HepG2 (cell line): Measurements from ENCODE around the gene SLC43A1. TPM values are rescaled to one million over a fixed set of nuclear protein-coding genes. Genes with fewer than 3 reads are reported as not detected.

Source experiments
- ELF1 ChIP-seq: sonication (generic); formaldehyde crosslinking; IDR thresholded peaks from 2 replicates; pipeline ENCODE4 v1.4.0; 2020; ENCODE audit warnings: missing genetic modification reagents
- FOXA3 ChIP-seq: IDR thresholded peaks from 2 replicates; pipeline ENCODE4 v1.6.1; 2016; ENCODE audit warnings: missing genetic modification reagents, missing compliant biosample characterization
- GABPA ChIP-seq, 2 experiments: IDR thresholded peaks; 2 replicates each; pipeline ENCODE4 v1.6.1; 2011 to 2016; ENCODE audit warnings: low read depth in 2 of 2, low read length in 1 of 2, missing biosample characterization in 1 of 2, missing genetic modification characterization in 1 of 2
- HOXA5 ChIP-seq: sonication (generic); formaldehyde crosslinking; IDR thresholded peaks from 2 replicates; pipeline ENCODE4 v1.4.0; 2020; ENCODE audit warnings: missing genetic modification reagents
- RBM22 ChIP-seq: fragments of 200-400 bp; formaldehyde crosslinking; optimal IDR thresholded peaks from 2 replicates; pipeline ENCODE3; 2017; ENCODE audit warnings: mild to moderate bottlenecking, low read length, moderate library complexity
- REPIN1 ChIP-seq: sonication (generic); formaldehyde crosslinking; IDR thresholded peaks from 2 replicates; pipeline ENCODE4 v1.8.0; 2022; ENCODE audit warnings: missing genetic modification reagents, low read depth, mild to moderate bottlenecking, borderline replicate concordance
- SALL1 ChIP-seq: sonication (generic); formaldehyde crosslinking; IDR thresholded peaks from 2 replicates; pipeline ENCODE4 v1.8.0; 2022; ENCODE audit warnings: mild to moderate bottlenecking, missing genetic modification reagents
- SAP130 ChIP-seq: IDR thresholded peaks from 2 replicates; pipeline ENCODE4 v1.6.1; 2016; ENCODE audit warnings: low read depth
- SCMH1 ChIP-seq: sonication (generic); formaldehyde crosslinking; IDR thresholded peaks from 2 replicates; pipeline ENCODE4 v1.9.0; 2021; ENCODE audit warnings: missing genetic modification reagents, mild to moderate bottlenecking, borderline replicate concordance
- SOX5 ChIP-seq: IDR thresholded peaks from 2 replicates; pipeline ENCODE4 v1.6.1; 2016; ENCODE audit warnings: borderline replicate concordance
- TAF1 ChIP-seq: sonication (generic); formaldehyde crosslinking; IDR thresholded peaks from 2 replicates; pipeline ENCODE4 v1.4.0; 2020; ENCODE audit warnings: missing genetic modification reagents
- THRA ChIP-seq: sonication (generic); formaldehyde crosslinking; IDR thresholded peaks from 2 replicates; pipeline ENCODE4 v1.4.0; 2020; ENCODE audit warnings: missing genetic modification reagents, borderline replicate concordance
- YEATS4 ChIP-seq: sonication (generic); formaldehyde crosslinking; IDR thresholded peaks from 2 replicates; pipeline ENCODE4 v1.4.0; 2020; ENCODE audit warnings: missing genetic modification reagents, borderline replicate concordance
- ZBTB38 ChIP-seq: sonication (generic); formaldehyde crosslinking; IDR thresholded peaks from 2 replicates; pipeline ENCODE4 v1.5.1; 2020; ENCODE audit warnings: mild to moderate bottlenecking, missing genetic modification reagents
- ZNF547 ChIP-seq: sonication (generic); formaldehyde crosslinking; IDR thresholded peaks from 2 replicates; pipeline ENCODE4 v1.5.1; 2020; ENCODE audit warnings: mild to moderate bottlenecking, missing genetic modification reagents
- ZNF550 ChIP-seq: sonication (generic); formaldehyde crosslinking; IDR thresholded peaks from 2 replicates; pipeline ENCODE4 v1.4.0; 2020; ENCODE audit warnings: mild to moderate bottlenecking, missing genetic modification reagents, borderline replicate concordance
- polyA plus RNA-seq, 8 experiments: library from polyadenylated mRNA; depleted of rRNA in 3 of 8; stranded (reverse) in 7 of 8; unstranded in 1 of 8; fragments of >200 nt; fragmentation: Illumina TruSeq in 4 of 8; extraction: Trizol in 4 of 8; gene quantifications; 2 replicates each; pipeline versions ENCODE4 v1.2.1 to v1.2.3, GENCODE V29; 2011 to 2016; ENCODE audit warnings: low read depth in 4 of 8, missing spikeins in 1 of 8, mixed read lengths in 1 of 8; ENCODE audit not compliant: insufficient read depth in 1 of 8
- total RNA-seq, 5 experiments: library from RNA; depleted of rRNA; stranded (reverse); fragments of >200 nt; fragmentation: Illumina TruSeq; extraction: Trizol; gene quantifications; 2 replicates each; pipeline ENCODE4 v1.2.3, GENCODE V29; 2016; ENCODE audit warnings: low read depth in 1 of 5
- TF ChIP-seq, protein P1 (sequence below): sonication (generic); formaldehyde crosslinking; conservative IDR thresholded peaks from 2 replicates; pipeline ENCODE4 v1.4.0; 2020; ENCODE audit warnings: mild to moderate bottlenecking, missing genetic modification reagents, moderate library complexity
- TF ChIP-seq, protein P2 (sequence below): sonication (generic); formaldehyde crosslinking; IDR thresholded peaks from 2 replicates; pipeline ENCODE4; 2020; ENCODE audit warnings: missing genetic modification reagents, mild to moderate bottlenecking, borderline replicate concordance
- TF ChIP-seq, protein P3 (sequence below), 2 experiments: fragments of 450-650 bp in 1 of 2; sonication (generic) in 1 of 2; formaldehyde crosslinking; IDR thresholded peaks; 2 replicates each; pipeline versions ENCODE4 v1.5.0 to v1.8.0; 2020 to 2022; ENCODE audit warnings: mild to moderate bottlenecking in 1 of 2, missing genetic modification reagents in 1 of 2

Gene SLC43A1
- total and polyA plus RNA-seq, 2 of the 13 experiments (the other 11 are each of a cell fraction or from before 2014, with no cell fraction given), result 72.3 to 87.6 TPM

DNA sequence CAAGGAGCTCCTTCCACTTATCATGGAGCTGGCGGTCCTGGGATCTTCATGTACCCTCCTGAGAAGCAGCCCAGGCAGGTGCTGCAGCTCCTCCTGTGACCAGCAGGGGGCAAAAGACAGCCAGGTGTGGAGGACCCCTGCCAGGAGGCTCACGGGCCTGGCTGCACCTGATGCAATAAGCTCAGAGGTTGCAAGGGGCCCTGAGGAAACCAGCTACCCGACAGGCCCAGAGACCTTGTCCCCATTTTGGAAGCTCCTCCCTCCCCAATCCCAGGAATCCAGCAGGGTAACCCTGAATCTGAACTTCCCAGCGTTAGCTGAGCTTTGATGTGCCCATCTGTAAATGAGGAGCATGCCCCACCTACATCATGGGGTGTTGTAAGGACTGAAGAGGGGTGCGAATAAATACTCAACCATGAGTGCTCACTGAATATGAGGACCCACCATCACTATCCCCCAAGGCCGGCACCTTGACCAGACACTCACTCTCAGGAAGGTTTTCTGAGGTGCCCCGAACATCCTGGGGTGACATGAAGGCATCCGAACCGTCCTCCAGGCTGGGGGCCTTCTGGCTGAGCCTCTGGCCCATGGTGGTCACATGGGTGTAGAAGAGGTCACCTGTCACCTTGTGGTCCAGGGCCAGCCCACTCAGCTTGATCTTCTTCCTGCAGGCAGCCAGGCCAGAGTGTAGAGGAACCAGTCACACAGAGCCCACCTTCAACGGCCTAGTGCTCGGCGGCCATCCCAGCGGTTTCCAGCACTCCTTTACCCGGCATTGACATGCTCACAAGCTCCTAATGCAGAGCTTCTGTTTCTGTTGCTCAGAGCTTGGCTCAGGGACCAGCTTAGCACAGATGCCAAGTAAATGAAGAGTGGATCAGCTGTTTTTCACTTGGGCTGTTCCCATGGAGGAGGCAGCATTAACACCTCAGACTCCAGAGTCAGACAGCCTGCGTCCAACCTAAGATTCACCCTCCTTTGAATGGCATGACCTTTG lies 21.7 kb downstream of the SLC43A1 start (continued):
- TF ChIP-seq SCMH1 (CRISPR knock-in tag) (no peak), TAF1 (CRISPR knock-in tag) (no peak), SAP130 (CRISPR knock-in tag) (peak; percentile 65), ELF1 (0 out of 2 replicates have a peak, but pooled peaks have one; percentile 30), RBM22 (peak; percentile 14), GABPA (IDR thresholded peaks at IDR 0.05; ENCODE audit: low read depth, low read length) (no peak), GABPA (CRISPR knock-in tag; IDR thresholded peaks at IDR 0.05; ENCODE audit: low read depth) (peak; percentile 30; the same call in 1 of the 2 replicates), YEATS4 (peak; percentile 85), FOXA3 (CRISPR knock-in tag) (peak; percentile 67), ZNF547 (CRISPR knock-in tag) (peak; percentile 35; the same call in 1 of the 2 replicates), HOXA5 (CRISPR knock-in tag) (0 out of 2 replicates have a peak, but pooled peaks have one; percentile 33), ZBTB38 (CRISPR knock-in tag) (peak; percentile 38; the same call in 1 of the 2 replicates), SALL1 (CRISPR knock-in tag) (peak; percentile 83), SOX5 (CRISPR knock-in tag) (peak; percentile 55), ZNF550 (CRISPR knock-in tag) (peak; percentile 36; the same call in 1 of the 2 replicates), REPIN1 (CRISPR knock-in tag) (0 out of 2 replicates have a peak, but pooled peaks have one; percentile 62), THRA (CRISPR knock-in tag) (peak; percentile 58; the same call in 1 of the 2 replicates)
- TF ChIP-seq, protein P1, sequence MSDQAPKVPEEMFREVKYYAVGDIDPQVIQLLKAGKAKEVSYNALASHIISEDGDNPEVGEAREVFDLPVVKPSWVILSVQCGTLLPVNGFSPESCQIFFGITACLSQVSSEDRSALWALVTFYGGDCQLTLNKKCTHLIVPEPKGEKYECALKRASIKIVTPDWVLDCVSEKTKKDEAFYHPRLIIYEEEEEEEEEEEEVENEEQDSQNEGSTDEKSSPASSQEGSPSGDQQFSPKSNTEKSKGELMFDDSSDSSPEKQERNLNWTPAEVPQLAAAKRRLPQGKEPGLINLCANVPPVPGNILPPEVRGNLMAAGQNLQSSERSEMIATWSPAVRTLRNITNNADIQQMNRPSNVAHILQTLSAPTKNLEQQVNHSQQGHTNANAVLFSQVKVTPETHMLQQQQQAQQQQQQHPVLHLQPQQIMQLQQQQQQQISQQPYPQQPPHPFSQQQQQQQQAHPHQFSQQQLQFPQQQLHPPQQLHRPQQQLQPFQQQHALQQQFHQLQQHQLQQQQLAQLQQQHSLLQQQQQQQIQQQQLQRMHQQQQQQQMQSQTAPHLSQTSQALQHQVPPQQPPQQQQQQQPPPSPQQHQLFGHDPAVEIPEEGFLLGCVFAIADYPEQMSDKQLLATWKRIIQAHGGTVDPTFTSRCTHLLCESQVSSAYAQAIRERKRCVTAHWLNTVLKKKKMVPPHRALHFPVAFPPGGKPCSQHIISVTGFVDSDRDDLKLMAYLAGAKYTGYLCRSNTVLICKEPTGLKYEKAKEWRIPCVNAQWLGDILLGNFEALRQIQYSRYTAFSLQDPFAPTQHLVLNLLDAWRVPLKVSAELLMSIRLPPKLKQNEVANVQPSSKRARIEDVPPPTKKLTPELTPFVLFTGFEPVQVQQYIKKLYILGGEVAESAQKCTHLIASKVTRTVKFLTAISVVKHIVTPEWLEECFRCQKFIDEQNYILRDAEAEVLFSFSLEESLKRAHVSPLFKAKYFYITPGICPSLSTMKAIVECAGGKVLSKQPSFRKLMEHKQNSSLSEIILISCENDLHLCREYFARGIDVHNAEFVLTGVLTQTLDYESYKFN (CRISPR knock-in tag), result peak; percentile 38; the same call in 1 of the 2 replicates
- TF ChIP-seq, protein P2, sequence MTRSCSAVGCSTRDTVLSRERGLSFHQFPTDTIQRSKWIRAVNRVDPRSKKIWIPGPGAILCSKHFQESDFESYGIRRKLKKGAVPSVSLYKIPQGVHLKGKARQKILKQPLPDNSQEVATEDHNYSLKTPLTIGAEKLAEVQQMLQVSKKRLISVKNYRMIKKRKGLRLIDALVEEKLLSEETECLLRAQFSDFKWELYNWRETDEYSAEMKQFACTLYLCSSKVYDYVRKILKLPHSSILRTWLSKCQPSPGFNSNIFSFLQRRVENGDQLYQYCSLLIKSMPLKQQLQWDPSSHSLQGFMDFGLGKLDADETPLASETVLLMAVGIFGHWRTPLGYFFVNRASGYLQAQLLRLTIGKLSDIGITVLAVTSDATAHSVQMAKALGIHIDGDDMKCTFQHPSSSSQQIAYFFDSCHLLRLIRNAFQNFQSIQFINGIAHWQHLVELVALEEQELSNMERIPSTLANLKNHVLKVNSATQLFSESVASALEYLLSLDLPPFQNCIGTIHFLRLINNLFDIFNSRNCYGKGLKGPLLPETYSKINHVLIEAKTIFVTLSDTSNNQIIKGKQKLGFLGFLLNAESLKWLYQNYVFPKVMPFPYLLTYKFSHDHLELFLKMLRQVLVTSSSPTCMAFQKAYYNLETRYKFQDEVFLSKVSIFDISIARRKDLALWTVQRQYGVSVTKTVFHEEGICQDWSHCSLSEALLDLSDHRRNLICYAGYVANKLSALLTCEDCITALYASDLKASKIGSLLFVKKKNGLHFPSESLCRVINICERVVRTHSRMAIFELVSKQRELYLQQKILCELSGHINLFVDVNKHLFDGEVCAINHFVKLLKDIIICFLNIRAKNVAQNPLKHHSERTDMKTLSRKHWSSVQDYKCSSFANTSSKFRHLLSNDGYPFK (CRISPR knock-in tag), result peak; percentile 46; the same call in 1 of the 2 replicates
- TF ChIP-seq, protein P3, sequence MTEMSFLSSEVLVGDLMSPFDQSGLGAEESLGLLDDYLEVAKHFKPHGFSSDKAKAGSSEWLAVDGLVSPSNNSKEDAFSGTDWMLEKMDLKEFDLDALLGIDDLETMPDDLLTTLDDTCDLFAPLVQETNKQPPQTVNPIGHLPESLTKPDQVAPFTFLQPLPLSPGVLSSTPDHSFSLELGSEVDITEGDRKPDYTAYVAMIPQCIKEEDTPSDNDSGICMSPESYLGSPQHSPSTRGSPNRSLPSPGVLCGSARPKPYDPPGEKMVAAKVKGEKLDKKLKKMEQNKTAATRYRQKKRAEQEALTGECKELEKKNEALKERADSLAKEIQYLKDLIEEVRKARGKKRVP (CRISPR knock-in tag; IDR thresholded peaks at IDR 0.05), result peak; percentile 98 to 100
